SK-N-DZ (cell line): ENCODE measurements around the gene COX7B. TPM values are rescaled to one million over a fixed set of nuclear protein-coding genes. Genes with fewer than 3 reads are reported as not detected.
A peak's percentile ranks its signal among the peaks of the same experiment; 100 is the strongest.
"Not testable (repeated sequence)": the region's sequence is repeated elsewhere in the genome, so short reads cannot be mapped to it uniquely, and the experiment has no call there.

Source experiments
- DNase-seq: peaks from one replicate; pipeline ENCODE4 v3.0.0-alpha.2; 2015; ENCODE audit warnings: low spot score
- polyA plus RNA-seq, 2 experiments: library from polyadenylated mRNA; depleted of rRNA; stranded (reverse); fragments of >200 nt; gene quantifications; 2 replicates each; pipeline ENCODE4 v1.2.3, GENCODE V29; 2014

Gene COX7B, protein sequence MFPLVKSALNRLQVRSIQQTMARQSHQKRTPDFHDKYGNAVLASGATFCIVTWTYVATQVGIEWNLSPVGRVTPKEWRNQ
- polyA plus RNA-seq (2014; cell fraction: cytosol; rRNA removed): 897 and 1,028 TPM in 2 replicates
- 645 and 913 TPM in 2 replicates for polyA plus RNA-seq (2014; cell fraction: nucleus; rRNA removed)

DNA sequence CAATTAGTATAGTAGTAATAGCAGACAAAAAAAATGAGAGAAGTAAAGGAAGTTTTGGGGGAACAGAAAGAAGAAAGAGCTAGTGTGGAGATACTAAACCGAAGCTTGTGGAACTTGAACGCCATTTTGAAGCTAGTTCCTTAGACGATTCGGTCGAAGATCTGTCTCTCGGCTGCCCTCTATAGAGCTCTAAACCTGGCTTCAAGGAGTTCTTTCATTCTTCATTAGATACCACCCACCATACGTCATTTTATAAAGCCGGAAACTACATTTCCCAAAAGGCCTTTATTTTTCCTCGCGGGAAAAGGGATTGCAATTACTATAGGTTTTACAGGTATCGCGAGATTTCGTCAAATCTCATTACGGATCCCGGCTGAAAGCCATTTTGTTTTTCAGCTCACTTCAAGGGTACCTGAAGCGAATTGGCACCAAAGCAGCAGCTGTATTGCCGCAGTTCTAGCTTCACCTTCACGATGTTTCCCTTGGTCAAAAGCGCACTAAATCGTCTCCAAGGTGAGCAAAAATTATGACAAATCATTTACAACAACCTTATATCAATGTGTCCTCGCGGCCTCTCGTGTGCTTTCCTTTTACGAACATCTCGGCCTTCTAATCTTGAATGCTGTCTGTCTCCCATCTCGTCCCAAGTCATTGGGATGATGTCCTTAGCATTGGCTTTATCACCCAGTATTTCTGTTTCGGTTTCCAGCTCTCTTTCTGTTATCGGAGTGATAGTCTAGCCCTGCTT lies at the start of gene COX7B:
TSS of gene COX7B (plus strand) at position 388 of the 748 bp plus-strand sequence. CDS start at position 474, 86 bp downstream.
- peak; percentile 97 for DNase-seq

DNA sequence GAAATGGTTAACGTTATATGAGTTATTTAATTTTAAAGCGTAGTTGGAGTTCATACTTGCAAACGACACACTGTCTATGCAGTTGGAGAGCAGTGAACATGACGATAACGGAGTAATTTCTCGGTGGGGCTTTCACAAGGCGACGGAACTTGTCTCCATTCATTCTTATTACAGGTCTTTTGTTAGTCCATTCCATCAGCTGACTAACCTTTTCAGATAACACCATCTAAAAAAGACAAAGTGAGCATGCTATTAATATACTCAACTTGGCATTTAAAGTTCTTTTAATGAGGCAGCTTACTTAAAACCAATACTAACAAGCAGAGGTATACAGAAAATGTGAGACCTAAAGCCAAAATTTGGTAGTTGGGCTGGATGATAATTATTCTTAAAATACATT lies 23.9 kb upstream of the COX7B start:
- DNase-seq: no peak

DNA sequence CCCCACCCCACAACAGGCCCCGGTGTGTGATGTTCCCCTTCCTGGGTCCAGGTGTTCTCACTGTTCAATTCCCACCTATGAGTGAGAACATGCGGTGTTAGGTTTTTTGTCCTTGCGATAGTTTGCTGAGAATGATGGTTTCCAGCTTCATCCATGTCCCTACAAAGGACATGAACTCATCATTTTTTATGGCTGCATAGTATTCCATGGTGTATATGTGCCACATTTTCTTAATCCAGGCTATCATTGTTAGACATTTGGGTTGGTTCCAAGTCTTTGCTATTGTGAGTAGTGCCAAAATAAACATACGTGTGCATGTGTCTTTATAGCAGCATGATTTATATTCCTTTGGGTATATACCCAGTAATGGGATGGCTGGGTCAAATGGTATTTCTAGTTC lies 17.9 kb upstream of the COX7B start:
- not testable (repeated sequence) for DNase-seq

DNA sequence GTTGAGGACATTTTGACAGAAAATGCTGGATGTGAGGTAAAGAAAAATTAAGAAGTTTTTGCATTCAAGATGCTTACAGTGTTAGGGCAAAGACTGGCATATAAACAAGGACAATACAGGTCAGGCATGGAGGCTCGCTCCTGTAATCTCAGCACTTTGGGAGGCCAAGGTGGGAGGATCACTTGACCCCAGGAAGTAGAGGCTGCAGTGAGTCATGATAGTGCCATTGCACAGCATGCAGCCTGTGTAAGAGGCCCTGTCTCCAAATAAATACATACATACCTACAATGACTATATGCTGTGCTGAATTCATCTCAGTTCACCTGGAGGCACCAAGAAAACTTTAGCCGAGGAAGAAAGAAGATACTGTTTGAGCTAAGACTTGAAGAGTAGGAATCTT lies 6.4 kb upstream of the COX7B start:
- DNase-seq: no peak

DNA sequence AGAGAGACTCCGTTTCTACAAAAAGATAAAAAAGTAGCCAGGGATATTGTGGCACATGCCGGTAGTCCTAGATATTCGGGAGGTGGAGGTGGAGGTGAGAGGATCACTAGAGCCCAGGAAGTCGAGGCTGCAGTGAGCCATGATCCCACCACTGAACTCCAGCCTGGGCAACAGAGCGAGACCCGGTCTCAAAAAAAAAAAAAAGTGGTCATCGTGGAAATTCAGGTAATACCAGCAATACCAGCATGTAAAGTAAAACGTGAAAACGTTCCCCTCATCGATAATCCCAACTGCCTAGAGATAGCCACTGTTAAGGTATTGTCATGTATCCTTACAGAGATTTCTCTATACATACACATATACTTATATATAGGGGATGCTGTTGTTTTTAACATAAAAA lies 5.6 kb upstream of the COX7B start:
- DNase-seq: no peak

DNA sequence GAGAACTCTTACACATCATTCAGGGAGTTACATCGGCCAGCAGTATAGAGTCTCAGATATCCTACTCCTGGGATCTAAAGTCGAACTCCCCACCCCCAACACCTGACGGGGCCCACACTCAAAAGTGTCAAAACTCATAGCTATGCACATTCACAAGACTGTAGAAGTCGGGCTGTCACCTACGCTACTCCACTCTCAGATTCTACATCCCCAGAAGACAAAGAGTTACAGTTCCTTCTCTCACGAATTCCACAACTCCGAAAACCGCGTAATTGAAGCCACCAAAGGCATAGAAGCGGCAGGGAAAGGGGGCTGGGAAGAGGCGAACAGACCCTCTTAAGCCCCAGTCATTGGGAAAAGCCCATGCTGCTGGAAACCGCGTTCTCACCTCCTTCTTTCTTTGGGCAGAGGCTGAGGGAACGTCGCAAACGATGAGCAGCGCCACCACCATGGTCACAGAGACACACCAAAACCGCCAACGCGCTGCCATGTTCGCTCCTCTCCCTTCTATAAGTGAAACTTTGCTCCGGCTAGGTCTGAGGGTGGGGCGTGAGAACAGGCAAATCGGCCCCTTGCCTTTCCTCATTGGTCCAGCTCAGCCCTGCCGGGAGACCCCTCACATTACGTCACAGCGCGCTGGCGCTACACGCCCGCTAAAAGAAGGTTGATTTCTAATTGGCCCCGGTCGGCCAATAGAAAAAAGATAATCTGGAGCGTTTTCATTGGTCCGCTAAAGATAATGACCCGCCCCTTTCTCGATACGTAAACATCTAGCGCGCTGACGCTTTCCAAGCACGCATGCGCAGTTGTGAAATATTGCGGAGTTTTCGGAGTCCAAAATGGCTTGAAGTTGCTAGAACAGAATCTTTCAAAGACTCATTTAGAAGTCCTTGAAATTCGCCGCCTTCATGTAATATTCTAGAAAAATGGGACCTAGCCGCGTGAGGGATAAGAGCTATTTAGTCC lies 4.1 kb upstream of the COX7B start, which contains the start of gene MAGT1:
TSS of gene MAGT1 (minus strand) at position 515 of the 966 bp plus-strand sequence. CDS start at position 490, 25 bp downstream.
- peak; percentile 97 for DNase-seq

DNA sequence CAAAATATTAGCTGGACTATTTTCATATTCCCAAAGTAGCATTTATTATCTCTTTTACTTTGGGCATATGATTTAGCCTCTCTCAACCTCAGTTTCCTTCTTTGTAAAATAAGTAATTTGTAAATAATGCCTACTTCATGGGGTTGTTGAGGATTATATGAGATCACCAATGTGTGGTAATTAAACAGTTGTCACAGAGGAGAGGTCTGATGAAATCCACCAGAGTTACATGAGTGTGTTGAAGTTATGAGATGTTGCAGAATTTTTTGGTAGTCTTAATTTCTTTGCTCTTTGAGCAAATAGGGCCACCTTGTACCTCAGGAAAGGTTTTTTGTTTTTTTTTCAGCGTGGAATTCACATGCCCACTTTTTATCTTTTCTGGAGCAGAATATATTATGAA lies 1.4 kb downstream of the COX7B start:
- no peak for DNase-seq

DNA sequence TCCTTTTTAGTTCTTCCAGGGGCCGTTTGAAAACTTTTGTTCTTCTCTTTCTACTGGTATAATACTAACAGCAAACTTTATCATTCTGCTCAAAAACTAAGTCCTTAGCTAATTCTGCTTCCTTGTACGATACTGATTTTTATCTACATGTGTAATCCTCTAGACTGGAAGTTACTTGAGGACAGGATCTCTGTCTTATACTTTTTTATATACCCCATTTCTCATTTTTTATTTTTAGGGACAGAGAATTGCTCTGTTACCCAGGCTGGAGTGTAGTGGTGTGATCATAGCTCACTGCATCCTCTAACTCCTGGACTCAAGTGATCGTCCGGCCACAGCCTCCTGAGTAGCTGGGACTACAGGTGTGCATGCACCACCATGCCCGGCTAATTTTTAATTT lies 2.2 kb downstream of the COX7B start:
- DNase-seq: no peak

DNA sequence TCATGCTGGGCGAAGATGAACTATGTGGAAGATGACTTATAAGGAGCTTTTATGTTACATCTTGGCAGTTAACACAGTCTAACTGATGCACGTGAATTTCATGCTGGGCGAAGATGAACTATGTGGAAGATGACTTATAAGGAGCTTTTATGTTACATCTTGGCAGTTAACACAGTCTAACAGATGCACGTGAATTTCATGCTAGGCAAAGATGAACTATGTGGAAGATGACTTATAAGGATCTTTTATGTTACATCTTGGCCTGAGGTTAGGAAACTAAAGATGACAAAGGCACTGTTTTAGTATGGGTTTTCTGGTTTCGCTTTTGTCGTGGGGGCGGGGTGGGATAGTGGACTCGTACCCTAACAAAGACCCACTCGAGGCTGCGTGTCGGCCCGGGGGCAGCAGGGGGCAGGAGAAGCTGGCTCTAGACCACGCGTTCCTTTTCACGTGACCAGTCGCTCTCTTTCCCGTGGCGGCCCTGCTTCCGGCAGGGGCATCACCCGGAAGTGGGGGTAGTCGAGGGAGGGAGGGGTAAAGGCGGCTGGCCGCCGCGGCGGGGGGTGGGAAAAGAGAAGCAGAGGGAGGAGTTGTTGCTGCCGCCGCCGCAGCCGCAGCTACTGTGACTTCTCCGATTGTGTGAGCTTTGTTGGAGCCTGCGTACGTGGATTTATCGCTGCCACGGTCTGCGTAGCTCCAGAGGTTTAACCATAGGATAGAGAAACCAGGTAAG lies 11.0 kb downstream of the COX7B start, which contains the start of gene ATP7A:
TSS of gene ATP7A (plus strand) at position 586 of the 733 bp plus-strand sequence. CDS start 60,949 bp downstream, outside the sequence.
- peak; percentile 92 for DNase-seq

DNA sequence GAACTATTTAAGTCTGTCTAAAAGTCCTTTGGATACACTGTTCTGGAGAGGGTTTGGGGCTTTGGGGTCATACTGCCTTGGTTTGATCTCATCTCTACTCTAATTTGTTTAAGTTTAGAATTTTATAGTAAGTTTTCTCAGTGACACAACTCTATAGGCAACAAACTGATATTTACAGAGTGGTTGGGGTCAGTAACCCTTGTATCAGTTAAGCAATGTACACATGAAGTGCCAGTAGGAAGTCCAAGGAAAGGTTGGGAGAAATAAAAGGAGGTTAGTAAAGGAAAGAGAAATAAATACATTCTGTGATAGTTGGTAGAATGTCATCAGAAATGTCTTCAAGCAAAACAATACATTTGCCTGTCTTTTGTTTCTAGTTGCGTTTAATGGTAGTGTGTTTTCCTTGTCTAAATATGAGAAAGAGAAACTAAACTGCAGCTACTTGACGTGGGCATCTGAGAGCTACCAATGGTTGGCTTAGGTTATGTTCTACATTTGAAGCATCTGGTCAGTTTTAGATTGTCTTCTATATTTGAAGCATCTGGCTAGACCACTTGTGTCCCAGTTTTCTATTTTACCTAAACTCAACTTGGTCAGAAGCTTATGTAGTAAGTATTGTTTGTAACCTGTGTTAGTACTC lies 18.1 kb downstream of the COX7B start:
- DNase-seq: no peak

DNA sequence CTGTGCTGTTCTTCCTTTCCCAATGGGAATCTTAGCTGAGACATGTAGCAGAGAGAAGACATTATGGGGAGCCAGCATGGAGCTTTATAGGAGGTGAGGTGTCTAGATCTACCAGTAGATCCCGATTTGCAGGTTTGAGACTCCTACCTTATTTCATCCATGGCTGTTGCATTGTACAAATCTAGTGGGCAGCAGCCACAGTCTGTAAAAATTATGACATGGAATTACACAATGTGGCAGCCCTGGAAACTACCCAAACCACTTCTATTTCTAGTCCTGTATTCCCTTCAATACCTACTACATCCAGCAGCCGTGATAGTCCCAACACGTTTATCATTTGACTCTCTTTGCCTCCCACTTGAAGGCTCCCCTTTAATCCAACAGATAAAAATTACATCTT lies 19.3 kb downstream of the COX7B start:
- DNase-seq: no peak

DNA sequence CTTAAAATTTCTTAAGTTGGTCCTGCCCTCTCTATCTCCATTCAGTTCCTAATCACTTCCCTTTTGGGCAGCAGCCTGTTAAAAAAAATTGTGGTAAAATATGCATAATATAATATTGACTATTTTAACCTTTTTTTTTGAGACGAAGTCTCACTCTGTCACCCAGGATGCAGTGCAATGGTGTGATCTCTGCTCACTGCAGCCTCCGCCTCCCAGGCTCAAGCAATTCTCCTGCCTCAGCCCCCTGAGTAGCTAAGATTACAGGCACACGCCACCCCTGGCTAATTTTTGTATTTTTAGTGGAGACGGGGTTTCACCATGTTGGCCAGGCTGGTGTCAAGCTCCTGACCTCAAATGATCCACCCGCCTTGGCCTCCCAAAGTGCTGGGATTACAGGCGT lies 20.1 kb downstream of the COX7B start:
- DNase-seq: not testable (repeated sequence)

DNA sequence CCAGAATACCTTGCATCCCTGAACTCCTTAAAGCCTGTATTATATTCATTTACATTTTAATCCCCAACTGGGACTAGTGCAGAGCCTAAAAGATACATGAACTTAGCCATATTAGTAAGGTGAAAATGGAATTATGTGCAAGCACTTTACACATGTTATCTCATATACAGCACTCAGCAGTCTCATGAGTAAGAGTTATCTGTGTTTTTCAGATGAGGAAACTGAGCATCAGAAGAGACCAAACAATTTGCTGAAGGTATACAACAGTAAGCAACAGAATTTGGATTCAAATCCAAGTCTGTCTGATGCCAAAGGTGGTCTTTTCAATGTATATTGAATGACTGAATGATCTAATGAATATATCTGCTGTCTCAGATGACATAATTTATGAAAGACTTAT lies 23.5 kb downstream of the COX7B start:
- no peak for DNase-seq

DNA sequence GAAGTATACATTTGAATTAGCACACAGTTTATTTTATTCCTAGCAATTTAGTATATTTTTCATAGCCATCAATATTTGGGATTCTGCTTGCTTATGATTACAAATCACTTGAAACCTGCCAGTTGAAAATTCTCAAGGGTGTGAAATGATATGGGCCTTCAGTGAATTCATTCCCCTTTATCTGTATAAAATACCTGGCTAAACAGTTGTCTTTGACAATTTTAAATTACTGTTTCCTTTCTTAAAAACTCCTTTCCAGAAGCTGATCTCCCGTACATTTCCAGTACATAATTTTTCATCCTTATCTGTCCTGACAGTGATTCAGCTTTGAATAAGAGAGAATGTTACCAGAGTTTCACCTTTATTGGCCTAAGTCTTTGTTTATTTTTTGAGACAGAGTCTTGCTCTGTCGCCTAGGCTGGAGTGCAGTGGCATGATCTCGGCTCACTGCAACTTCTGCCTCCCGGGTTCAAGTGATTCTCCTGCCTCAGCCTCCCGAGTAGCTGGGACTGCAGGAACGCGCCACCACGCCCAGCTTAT lies 25.1 kb downstream of the COX7B start:
- DNase-seq: no peak

DNA sequence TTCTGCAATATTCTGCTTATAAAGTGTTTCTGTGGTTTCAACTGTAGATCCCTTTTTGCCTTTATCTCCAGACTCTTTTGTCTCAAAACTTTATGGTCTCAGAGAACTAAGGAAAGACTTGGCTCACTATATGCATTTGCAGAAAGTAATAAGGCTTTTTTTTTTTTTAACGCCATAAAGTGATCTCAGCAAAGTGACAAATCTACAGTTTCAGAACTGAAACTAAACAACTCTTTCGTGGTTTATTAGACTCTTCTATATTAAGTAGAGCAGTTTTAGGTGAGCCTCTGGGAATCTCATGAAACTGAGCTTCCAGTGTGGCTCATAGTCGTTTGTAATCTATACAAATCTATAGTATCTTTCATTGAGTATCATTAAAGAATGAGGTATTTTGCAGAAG lies 26.5 kb downstream of the COX7B start:
- no peak for DNase-seq

DNA sequence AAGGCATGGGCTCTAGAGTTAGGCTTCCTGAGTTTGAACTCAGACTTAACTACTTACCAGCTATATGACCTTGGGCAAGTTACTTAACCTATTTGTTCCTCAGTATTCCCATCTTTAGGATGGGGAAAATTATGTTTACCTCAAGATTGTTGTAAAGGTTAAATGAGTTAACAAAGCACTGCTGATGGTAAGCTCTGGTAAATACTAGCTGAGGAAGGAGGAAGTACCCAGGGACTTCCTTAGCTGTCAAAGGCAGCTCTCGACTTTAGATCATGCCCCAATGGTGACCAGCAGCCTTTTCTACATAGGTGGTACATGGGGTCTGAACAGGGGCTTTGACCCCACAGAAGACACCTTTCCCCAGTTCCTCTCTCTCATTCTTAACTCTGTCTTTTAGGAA lies 31.3 kb downstream of the COX7B start:
- no peak for DNase-seq

DNA sequence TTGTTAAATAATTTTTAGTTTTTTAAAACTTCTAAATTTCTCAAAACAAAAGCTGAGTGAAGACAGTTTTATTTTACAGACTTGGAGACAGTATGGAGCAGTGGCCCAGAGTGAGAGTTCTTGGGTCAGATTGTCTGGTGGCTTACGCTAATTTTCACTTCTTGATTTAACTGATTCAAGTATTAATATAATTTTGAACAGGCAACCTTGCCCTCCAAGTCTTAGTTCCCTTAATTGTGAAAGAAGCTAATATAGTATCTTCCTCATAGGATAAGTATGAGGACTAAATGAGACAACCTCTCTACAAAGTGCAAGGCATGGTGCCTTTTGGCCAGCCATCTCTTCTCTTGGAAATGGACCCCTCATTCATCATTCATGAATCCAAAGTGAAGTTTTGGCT lies 36.6 kb downstream of the COX7B start:
- DNase-seq: no peak

DNA sequence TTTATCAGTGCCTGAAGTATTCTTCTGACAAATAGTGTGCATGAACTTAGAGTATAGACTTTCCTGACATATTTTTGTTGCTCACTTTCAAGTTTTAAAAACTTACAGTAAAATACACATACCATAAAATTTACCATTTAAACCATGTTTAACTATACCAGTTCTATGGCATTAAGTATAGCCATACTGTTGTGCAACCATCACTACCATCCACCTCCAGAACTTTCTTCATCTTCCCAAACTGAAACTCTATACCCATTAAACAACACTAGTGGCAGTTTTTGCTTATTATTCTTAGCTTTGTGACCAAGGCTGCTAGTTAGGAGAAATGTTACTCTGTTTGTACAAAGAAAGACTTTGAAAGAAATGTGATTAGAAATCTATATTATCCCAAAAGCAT lies 37.0 kb downstream of the COX7B start:
- DNase-seq: no peak

DNA sequence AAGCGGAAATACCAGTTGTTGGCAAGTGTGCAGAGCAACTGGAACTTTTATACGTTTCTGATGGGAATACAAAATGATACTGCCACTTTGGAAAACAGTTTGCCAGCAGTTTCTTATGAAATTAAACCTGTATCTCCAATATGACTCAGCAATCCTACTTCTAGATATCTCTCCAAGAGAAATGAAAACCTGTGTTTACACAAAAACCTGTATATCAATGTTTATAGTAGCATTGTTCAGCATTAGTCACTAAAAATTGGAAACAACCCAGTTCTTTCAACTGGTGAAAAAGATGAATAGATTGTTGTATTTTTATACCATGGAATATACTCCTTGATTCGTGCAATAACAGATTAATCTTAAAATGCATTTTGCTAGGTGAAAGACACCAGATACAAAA lies 38.0 kb downstream of the COX7B start:
- DNase-seq: no peak

DNA sequence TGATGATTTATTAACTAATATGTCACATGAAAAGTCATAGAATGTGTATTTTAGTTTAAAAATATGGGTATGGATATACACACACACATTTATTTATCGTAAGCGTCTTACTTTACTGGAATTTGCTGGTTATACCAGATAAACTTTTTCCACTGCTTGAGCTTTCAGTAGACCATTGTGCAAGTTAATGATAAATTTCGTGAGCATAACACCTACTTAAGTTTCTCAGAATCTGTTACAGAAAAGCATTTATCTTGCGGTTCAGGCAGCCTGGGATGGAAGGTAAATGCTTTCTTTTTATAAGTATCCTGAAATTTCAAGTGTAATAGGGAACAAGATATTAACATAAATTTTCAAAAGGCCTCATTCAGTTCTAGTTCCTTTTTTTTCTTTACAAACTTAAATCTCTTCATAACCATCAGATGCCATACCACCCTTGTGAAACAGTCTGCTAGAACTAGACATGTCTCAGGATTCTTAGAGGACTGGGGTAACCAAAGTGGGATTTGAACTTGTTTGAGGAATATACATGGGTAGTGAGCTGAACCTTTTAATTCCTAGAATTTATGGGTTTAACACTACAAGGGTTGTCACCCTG lies 38.9 kb downstream of the COX7B start:
- no peak for DNase-seq
